ENCODE data around the gene FUBP3. TPM values are rescaled to one million over a fixed set of nuclear protein-coding genes. Genes with fewer than 3 reads are reported as not detected.
"Not testable (repeated sequence)": the region's sequence is repeated elsewhere in the genome, so short reads cannot be mapped to it uniquely, and the experiment has no call there.

Gene FUBP3
- total RNA-seq, 4 donors from 2014 or later: 26.5 to 147 (median 33.7) TPM

DNA sequence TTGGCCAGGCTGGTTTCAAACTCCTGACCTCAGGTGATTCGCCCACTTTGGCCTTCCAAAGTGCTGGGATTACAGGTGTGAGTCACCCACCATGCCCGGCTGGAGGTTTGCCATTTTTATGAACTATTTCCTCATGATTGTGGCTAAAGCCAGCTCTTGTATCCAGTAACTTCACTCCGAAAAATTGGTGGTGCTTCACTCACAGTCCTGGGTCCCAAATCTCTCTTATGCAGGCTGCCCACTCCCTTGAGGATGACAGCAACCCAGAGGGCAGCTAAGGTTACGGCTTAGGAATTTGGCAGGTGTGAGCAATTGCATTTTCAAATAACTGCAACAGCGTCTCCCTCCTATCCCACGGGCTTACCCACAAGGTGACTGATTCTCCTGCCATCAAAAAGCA is 23.4 kb upstream of the FUBP3 start:
- H3K36me3 ChIP-seq: no peaks in the 10 kb centered on the region
- H3K4me1 ChIP-seq: no peaks in the 10 kb centered on the region
- peaks cover 27% of the 10 kb centered on the region for H3K27me3 ChIP-seq
- no peaks in the 10 kb centered on the region for H3K9me3 ChIP-seq
- TF ChIP-seq, protein P1, sequence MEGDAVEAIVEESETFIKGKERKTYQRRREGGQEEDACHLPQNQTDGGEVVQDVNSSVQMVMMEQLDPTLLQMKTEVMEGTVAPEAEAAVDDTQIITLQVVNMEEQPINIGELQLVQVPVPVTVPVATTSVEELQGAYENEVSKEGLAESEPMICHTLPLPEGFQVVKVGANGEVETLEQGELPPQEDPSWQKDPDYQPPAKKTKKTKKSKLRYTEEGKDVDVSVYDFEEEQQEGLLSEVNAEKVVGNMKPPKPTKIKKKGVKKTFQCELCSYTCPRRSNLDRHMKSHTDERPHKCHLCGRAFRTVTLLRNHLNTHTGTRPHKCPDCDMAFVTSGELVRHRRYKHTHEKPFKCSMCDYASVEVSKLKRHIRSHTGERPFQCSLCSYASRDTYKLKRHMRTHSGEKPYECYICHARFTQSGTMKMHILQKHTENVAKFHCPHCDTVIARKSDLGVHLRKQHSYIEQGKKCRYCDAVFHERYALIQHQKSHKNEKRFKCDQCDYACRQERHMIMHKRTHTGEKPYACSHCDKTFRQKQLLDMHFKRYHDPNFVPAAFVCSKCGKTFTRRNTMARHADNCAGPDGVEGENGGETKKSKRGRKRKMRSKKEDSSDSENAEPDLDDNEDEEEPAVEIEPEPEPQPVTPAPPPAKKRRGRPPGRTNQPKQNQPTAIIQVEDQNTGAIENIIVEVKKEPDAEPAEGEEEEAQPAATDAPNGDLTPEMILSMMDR (IDR thresholded peaks at IDR 0.05): no peak
- no peak for TF ChIP-seq POLR2AphosphoS5 (IDR thresholded peaks at IDR 0.05)
- no peak for TF ChIP-seq POLR2A (IDR thresholded peaks at IDR 0.05)
- TF ChIP-seq EP300 (IDR thresholded peaks at IDR 0.05): no peak
- H3K4me3 ChIP-seq: no peak overlapping the region
- WGBS: 50% methylated on average over 6 of the region's 6 CpGs
- DNase-seq (ENCODE audit: low spot score in 2 of 2): no peak
- no peak overlapping the region for H3K27ac ChIP-seq

DNA sequence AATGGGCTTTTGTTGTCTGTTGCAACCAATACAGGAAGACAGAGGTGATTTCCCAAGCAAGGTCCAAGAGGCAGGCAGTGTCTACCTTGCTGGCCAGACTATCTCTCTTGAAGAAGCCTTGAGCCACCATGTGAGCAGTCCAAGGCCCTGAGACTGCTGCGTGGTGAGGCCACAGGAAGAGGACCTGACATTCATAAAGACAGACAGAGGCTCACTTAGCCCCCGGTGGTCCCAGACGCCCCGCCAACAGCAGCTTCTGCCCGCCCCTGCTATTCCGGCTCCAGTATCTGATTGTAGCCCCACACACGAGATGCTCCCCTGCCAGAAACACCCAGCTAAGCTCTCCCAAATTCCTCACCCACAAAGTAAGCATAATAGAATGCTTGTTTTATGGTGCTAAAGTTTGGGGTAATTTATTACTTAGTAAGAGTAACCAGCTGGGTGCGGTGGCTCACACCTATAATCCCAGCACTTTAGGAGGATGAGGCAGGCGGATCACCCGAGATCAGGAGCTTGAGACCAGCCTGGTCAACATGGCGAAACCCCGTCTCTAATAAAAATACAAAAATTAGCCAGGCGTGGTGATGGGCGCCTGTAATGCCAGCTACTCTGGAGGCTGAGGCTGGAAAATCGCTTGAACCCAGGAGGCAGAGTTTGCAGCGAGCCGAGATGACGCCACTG is 22.8 kb upstream of the FUBP3 start:
- no peak for DNase-seq (ENCODE audit: low spot score in 2 of 2)
- H3K9me3 ChIP-seq: no peaks in the 10 kb centered on the region
- no peaks in the 10 kb centered on the region for H3K36me3 ChIP-seq
- H3K4me3 ChIP-seq: no peak overlapping the region
- no peak overlapping the region for H3K27ac ChIP-seq
- peaks cover 24% of the 10 kb centered on the region for H3K27me3 ChIP-seq
- no peaks in the 10 kb centered on the region for H3K4me1 ChIP-seq
- WGBS: 71% methylated on average over 14 of the region's 18 CpGs
- no peak for TF ChIP-seq EP300 (IDR thresholded peaks at IDR 0.05)
- no peak for TF ChIP-seq POLR2AphosphoS5 (IDR thresholded peaks at IDR 0.05)
- TF ChIP-seq, protein P1 (IDR thresholded peaks at IDR 0.05): no peak
- TF ChIP-seq POLR2A (IDR thresholded peaks at IDR 0.05): no peak

DNA sequence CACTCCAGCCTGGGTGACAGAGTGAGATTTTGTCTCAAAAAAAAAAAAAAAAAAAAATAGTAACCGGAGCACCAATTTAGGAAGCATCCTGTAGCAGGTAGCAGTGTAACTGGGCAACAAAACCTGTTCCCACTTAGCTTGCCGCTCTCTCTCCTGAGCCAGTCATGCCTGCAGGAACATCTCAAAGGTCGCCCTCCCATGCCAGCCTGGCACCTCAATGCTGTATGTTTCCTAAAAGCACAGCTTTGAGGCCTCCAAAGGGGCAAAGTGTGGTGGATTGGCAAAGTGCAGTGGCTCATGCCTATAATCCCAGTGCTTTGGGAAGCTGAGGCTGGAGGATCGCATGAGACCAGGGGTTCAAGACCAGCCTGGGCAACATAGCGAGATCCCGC is 22.3 kb upstream of the FUBP3 start:
- no peak overlapping the region for H3K4me3 ChIP-seq
- peaks cover 23% of the 10 kb centered on the region for H3K27me3 ChIP-seq
- no peak overlapping the region for H3K27ac ChIP-seq
- TF ChIP-seq POLR2A (IDR thresholded peaks at IDR 0.05) (no peak), POLR2AphosphoS5 (IDR thresholded peaks at IDR 0.05) (no peak), EP300 (IDR thresholded peaks at IDR 0.05) (no peak)
- TF ChIP-seq, protein P1 (IDR thresholded peaks at IDR 0.05): no peak
- DNase-seq (ENCODE audit: low spot score in 2 of 2): no peak
- WGBS: 95% methylated on average over 6 of the region's 6 CpGs
- H3K9me3 ChIP-seq: no peaks in the 10 kb centered on the region
- no peaks in the 10 kb centered on the region for H3K4me1 ChIP-seq
- no peaks in the 10 kb centered on the region for H3K36me3 ChIP-seq

DNA sequence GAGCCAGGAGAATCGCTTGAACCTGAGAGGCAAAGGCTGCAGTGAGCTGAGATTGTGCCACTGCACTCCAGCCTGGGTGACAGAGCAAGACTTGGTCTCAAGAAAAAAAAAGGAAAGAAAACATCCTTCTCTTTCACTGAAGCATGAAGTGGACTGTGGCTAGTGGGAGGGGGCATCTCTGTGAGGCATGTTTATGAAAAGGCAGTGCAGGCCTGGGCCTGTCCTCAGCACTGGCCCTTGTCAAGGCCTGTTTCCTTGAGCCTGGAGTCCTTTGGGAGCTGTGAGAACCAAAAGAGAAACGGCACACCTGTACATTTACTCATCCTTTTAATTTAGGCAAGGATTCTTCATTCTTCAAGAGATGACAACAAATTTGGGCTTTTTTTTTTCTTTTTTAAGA is 18.3 kb upstream of the FUBP3 start:
- peaks cover 10% of the 10 kb centered on the region for H3K27me3 ChIP-seq
- no peak for TF ChIP-seq POLR2AphosphoS5 (IDR thresholded peaks at IDR 0.05)
- no peak for TF ChIP-seq POLR2A (IDR thresholded peaks at IDR 0.05)
- TF ChIP-seq, protein P1 (IDR thresholded peaks at IDR 0.05): no peak
- TF ChIP-seq EP300 (IDR thresholded peaks at IDR 0.05): no peak
- H3K36me3 ChIP-seq: no peaks in the 10 kb centered on the region
- no peak overlapping the region for H3K4me3 ChIP-seq
- H3K9me3 ChIP-seq: no peaks in the 10 kb centered on the region
- WGBS: 55% methylated on average over 2 of the region's 2 CpGs
- DNase-seq (ENCODE audit: low spot score in 2 of 2): no peak
- no peaks in the 10 kb centered on the region for H3K4me1 ChIP-seq
- H3K27ac ChIP-seq: no peak overlapping the region

DNA sequence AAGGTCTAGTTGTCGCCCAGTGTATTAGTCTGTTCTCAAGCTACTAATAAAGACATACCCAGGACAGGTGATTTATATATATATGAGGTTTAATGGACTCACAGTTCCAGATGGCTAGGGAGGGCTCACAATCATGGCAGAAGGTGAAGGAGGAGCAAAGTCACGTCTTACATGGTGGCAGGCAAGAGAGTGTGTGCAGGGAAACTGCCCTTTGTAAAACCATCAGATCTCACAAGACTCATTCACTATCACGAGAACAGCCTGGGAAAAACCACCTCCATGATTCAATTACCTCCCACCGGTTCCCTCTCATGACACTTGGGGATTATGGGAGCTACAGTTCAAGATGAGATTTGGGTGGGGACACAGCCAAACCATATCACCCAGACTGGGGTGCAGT is 16.9 kb upstream of the FUBP3 start:
- not testable (repeated sequence) for H3K27me3 ChIP-seq; H3K4me3 ChIP-seq; H3K4me1 ChIP-seq; H3K36me3 ChIP-seq; H3K27ac ChIP-seq; DNase-seq (ENCODE audit: low spot score in 2 of 2); H3K9me3 ChIP-seq
- WGBS: 80% methylated on average over 4 of the region's 4 CpGs

DNA sequence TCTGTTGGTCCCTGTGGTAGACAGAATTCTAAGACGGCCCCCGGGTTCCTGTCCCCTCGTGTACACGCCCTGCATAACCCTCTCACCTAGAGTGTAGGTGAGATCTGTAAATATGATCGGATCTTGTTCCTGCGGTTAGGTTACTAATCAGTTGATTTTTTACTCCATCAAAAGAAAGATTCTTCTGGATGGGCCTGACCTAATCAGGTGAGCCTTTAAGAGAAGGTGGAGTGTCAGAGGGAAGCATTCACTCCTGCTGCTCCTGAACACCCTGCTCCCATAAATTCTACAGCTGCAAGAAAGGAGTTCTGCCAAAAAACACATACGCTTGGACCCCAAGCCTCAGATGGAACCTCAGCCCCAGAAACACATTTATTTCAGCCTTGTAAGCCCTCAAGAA is 15.6 kb upstream of the FUBP3 start:
- peaks cover 8% of the 10 kb centered on the region for H3K27me3 ChIP-seq
- TF ChIP-seq POLR2A (IDR thresholded peaks at IDR 0.05): no peak
- TF ChIP-seq, protein P1 (IDR thresholded peaks at IDR 0.05): no peak
- no peak for TF ChIP-seq EP300 (IDR thresholded peaks at IDR 0.05)
- TF ChIP-seq POLR2AphosphoS5 (IDR thresholded peaks at IDR 0.05): no peak
- no peaks in the 10 kb centered on the region for H3K9me3 ChIP-seq
- H3K4me1 ChIP-seq: no peaks in the 10 kb centered on the region
- 91% methylated on average over 7 of the region's 7 CpGs for WGBS
- H3K27ac ChIP-seq: no peak overlapping the region
- H3K4me3 ChIP-seq: no peak overlapping the region
- no peaks in the 10 kb centered on the region for H3K36me3 ChIP-seq
- no peak for DNase-seq (ENCODE audit: low spot score in 2 of 2)

Measured in suprapubic skin (tissue), 4 donors.